Panc1 (cell line): Measurements from ENCODE around the gene GALNT10. TPM values are rescaled to one million over a fixed set of nuclear protein-coding genes. Genes with fewer than 3 reads are reported as not detected.

Experiments used
- ATAC-seq: fragments of 200-7000 bp; cut with Tn5 transposase; 2 replicates; pipeline ENCODE4 v1.9.1; 2020; ENCODE audit warnings: mild to moderate bottlenecking, moderate library complexity
- BruUV-seq: library from RNA; stranded (reverse); fragments of 400-500 nt; replicated peaks from 2 replicates; lab custom pipeline; 2021; lab: Mats Ljungman, UMichigan
- CTCF ChIA-PET: fragments of 300-600 bp; sonication (Branson Sonifier 250); formaldehyde crosslinking; loops from one replicate; lab custom pipeline; 2022; ENCODE audit warnings: antibody characterized with exemption; lab: Charles Lee
- POLR2A ChIA-PET: fragments of 300-600 bp; sonication (Branson Sonifier 250); formaldehyde crosslinking; loops from one replicate; lab custom pipeline; 2022; ENCODE audit warnings: antibody characterized with exemption; lab: Charles Lee
- DNase-seq: peaks from one replicate; pipeline ENCODE4 v3.0.0-alpha.2; 2010; ENCODE audit warnings: low read depth, low spot score
- H3K27ac ChIP-seq: 2 replicates; pipeline ENCODE4 v1.5.1; 2011; ENCODE audit warnings: mild to moderate bottlenecking, low read length, inconsistent platforms
- H3K27me3 ChIP-seq: fragments of 200-500 bp; sonication (Bioruptor generic); 2 replicates; pipeline ENCODE4 v1.6.0; 2014; ENCODE audit warnings: low read length, inconsistent platforms; ENCODE audit not compliant: control insufficient read depth, insufficient read depth
- H3K36me3 ChIP-seq: fragments of 200-500 bp; sonication (Bioruptor generic); 2 replicates; pipeline ENCODE4 v1.5.1; 2014; ENCODE audit warnings: inconsistent platforms, mild to moderate bottlenecking, low read length, moderate library complexity; ENCODE audit not compliant: control insufficient read depth, insufficient read depth
- H3K4me1 ChIP-seq: 2 replicates; pipeline ENCODE4 v1.5.1; 2011; ENCODE audit warnings: inconsistent platforms, mild to moderate bottlenecking, low read length, moderate library complexity; ENCODE audit not compliant: control insufficient read depth, insufficient read depth
- H3K4me3 ChIP-seq, 2 experiments: 2 replicates each; pipeline ENCODE4 v1.5.1; 2011 to 2012; ENCODE audit warnings: low read depth in 2 of 2, low read length in 2 of 2, mild to moderate bottlenecking in 2 of 2, inconsistent platforms in 1 of 2, moderate library complexity in 1 of 2
- H3K9me3 ChIP-seq: fragments of 200-500 bp; sonication (Bioruptor generic); 2 replicates; pipeline ENCODE4 v1.5.1; 2014; ENCODE audit warnings: low read depth, mild to moderate bottlenecking, inconsistent platforms, low read length, moderate library complexity; ENCODE audit not compliant: control insufficient read depth, insufficient read depth
- CTCF ChIP-seq: fragments of 450-650 bp; IDR thresholded peaks from 2 replicates; pipeline ENCODE4 v1.5.1; 2017; ENCODE audit warnings: mild to moderate bottlenecking
- POLR2AphosphoS5 ChIP-seq: IDR thresholded peaks from 2 replicates; pipeline ENCODE4 v1.6.1; 2012; ENCODE audit warnings: mild to moderate bottlenecking, low read depth, low read length, moderate library complexity
- REST ChIP-seq, 2 experiments: IDR thresholded peaks; 2 replicates each; pipeline ENCODE4 v1.6.1; 2011 to 2012; ENCODE audit warnings: low read depth in 2 of 2, control low read depth in 1 of 2, low read length in 1 of 2, mild to moderate bottlenecking in 1 of 2, moderate library complexity in 1 of 2; ENCODE audit not compliant: insufficient read depth in 1 of 2
- SIN3A ChIP-seq: IDR thresholded peaks from 2 replicates; pipeline ENCODE4 v1.6.1; 2012; ENCODE audit warnings: low read depth, mild to moderate bottlenecking, low read length, moderate library complexity, borderline replicate concordance; ENCODE audit not compliant: insufficient read depth
- TCF7L2 ChIP-seq: IDR thresholded peaks from 2 replicates; pipeline ENCODE4 v1.6.1; 2011; ENCODE audit warnings: mild to moderate bottlenecking, low read depth, low read length, inconsistent platforms
- in situ Hi-C: cut with HindIII; loops from 2 replicates; pipeline ENCODE4 v1.10.0; 2016; ENCODE audit warnings: low sequenced_read_pairs, low pct_unique_long_range_greater_than_20kb
- intact Hi-C: fragments of 100-400 bp; cut with micrococcal nuclease; formaldehyde crosslinking; loops from one replicate; pipeline ENCODE4 v1.10.0; 2022; ENCODE audit not compliant: unreplicated experiment
- total RNA-seq: library from RNA; stranded (reverse); gene quantifications from one replicate; pipeline ENCODE4 v1.2.1, GENCODE V29; 2021; ENCODE audit not compliant: unreplicated experiment

GALNT10 gene
- total RNA-seq, 1 experiment from 2014 or later = 50.5 TPM

- DNase-seq (no peak), ATAC-seq (no peak)
- in situ Hi-C loops (no loop called here), intact Hi-C loops (no loop called here)
- Histone ChIP-seq H3K4me3 (no peak overlapping the region), H3K36me3 (peaks cover 4% of the 10 kb centered on the region; the same call in 1 of the 2 replicates), H3K27me3 (no peaks in the 10 kb centered on the region), H3K9me3 (no peaks in the 10 kb centered on the region), H3K4me1 (no peaks in the 10 kb centered on the region), H3K27ac (no peak overlapping the region)
- no TSS peak for BruUV-seq
- ChIA-PET CTCF (interaction anchor here (0.7 kb wide), 1 partner anchor 213 kb away, joined by 3 read pairs; no protein-coding TSS in a partner anchor), POLR2A (interaction anchor here (0.5 kb wide), 1 partner anchor 960 kb away, joined by 3 read pairs; no protein-coding TSS in a partner anchor)
- TF ChIP-seq REST (IDR thresholded peaks at IDR 0.05; ENCODE audit: insufficient read depth in 1 of 2, low read depth in 2 of 2, low read length in 1 of 2) = no peak
- no peak for TF ChIP-seq SIN3A
These were observed 246.9 kb downstream of the GALNT10 start for GRCh38 chr5:154437281-154437965.

- ChIA-PET CTCF (no interaction called here), POLR2A (no interaction called here)
- no peak for TF ChIP-seq SIN3A
- TF ChIP-seq CTCF = no peak
- TF ChIP-seq REST (IDR thresholded peaks at IDR 0.05; ENCODE audit: insufficient read depth in 1 of 2, low read depth in 2 of 2, low read length in 1 of 2) = no peak
- no peak for TF ChIP-seq TCF7L2
- TF ChIP-seq POLR2AphosphoS5 = no peak
- no peak for DNase-seq
- in situ Hi-C loops = no loop called here
- H3K4me1 ChIP-seq = no peaks in the 10 kb centered on the region
- no peak for ATAC-seq
- BruUV-seq = no TSS peak
- intact Hi-C loops = no loop called here
- no peak overlapping the region for H3K27ac ChIP-seq
- H3K9me3 ChIP-seq = no peaks in the 10 kb centered on the region
- no peak overlapping the region for H3K4me3 ChIP-seq
- H3K27me3 ChIP-seq = no peaks in the 10 kb centered on the region
- H3K36me3 ChIP-seq = peaks cover 4% of the 10 kb centered on the region
These were observed 250.0 kb downstream of the GALNT10 start for GRCh38 chr5:154440540-154440939.
